DND-41 (cell line): ENCODE data around the gene GARIN5A.

Experiments
- CTCF ChIP-seq: IDR thresholded peaks from 2 replicates; pipeline ENCODE4 v1.5.1; 2012; ENCODE audit warnings: borderline replicate concordance, low read length, moderate library complexity, mild to moderate bottlenecking; ENCODE audit not compliant: poor library complexity, severe bottlenecking; ENCODE audit errors: extremely low read depth
- EZH2 ChIP-seq: IDR thresholded peaks from 3 replicates; pipeline ENCODE4 v1.6.1; 2012; ENCODE audit warnings: borderline replicate concordance, low read depth, mild to moderate bottlenecking, moderate library complexity, low read length, inconsistent platforms; ENCODE audit not compliant: severe bottlenecking

DNA sequence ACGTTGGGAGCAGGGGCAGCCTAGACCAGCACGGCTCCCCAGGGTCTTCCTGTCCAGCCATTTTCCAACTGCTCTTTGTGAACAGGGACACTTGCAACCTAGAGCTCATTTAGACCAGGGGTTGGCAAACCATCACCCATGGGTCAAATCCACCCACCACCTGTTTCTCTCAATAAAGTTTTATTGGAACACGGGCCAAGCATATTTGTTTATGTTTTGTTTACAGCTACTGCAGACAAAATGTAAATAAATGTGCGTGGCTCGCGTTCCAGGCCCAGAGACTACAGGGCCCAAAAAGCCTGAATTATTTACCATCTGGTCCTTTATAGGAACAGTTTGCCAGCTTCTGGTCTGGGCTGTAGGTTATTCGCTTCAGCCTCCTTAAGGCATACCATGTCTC lies 13.7 kb downstream of the GARIN5A start:
- TF ChIP-seq CTCF (no peak), EZH2 (no peak)
